NCI-H2029 (cell line): ENCODE measurements around the gene B3GALNT1.

Experiments used
- DNase-seq: peaks from one replicate; lab custom pipeline; 2025; lab: John Stamatoyannopoulos, UW

B3GALNT1 gene

DNA sequence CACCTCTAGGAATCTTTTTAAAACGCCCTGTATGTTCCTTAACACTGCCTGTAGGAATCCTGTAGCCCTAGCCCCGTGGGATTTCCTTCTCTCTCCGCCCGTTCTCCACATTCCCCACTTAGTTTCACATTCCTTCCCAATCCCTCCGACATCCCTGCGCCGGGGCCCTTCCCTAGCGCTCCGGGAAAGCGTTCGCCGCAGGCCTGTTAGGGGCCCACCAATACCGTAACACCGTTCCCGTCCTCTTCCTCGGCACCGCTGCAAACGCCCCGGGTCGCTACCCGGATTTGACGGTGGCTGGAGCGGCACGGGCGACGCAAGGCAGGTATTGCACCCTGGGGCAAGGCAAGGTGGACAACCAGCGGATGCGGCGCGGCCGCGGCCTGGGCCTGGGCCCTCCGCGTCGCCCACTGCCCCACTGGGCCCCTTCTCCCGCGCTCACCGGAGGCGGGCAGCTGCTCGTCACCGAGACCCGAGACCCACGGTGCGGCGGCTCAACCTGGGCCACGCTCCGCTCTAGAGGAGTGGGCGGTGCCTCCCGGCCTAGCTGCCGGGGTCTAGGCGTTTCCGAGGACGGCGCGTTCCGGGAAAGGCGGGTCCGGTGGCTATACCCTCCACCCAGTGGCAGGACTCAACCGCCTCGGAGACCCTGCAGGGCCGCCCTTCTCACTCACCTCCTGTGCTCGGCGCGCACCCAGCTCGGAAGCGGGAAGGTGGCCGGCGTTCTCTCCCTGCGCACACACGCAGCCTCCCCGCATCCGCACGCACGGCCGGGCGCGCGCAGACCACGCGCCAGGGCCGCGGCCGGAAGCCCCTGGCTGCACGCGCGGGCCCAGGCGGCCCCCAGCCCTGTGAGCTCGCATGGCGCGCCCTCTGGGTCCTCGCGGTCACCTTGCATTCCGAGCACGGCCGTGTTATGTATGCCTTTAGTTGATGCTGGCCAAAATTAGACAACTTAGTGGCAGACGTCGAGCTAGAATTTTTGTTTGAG is at the start of gene B3GALNT1:
TSS of gene B3GALNT1 (minus strand) at position 789 of the 991 bp plus-strand sequence. CDS start 18,595 bp downstream, outside the sequence.
- DNase-seq: no peak

- DNase-seq: no peak
Observed at GRCh38 chr3:161153480-161153879, 48.3 kb upstream of the B3GALNT1 start.

DNA sequence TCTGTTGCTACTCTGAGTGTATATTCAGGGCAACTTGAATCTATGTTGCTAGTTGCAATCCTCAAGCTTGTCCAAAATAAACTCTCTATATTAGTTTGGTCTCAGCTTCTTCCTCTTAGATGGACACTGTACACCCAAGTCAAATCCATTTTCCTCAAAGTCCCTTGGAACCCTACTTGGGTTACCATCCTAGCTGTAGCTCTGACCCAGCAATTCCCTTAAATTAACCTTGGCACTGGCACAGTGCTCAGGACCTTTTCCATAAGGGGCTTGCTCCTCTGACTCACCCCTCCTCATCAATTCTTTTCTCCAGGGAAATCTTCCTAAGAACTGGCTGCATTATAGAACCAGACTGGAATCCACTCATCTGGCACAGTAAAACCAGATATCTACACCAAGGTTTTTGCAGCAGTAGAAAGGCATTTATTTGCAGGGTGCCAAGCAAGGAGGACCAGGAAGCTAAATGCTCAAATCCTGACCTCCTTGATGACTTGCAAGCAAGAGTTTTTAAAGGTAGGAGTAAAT is 44.9 kb upstream of the B3GALNT1 start:
- no peak for DNase-seq

GRCh38 chr3:161149529-161149928 is 44.4 kb upstream of the B3GALNT1 start:
- DNase-seq: no peak

DNA sequence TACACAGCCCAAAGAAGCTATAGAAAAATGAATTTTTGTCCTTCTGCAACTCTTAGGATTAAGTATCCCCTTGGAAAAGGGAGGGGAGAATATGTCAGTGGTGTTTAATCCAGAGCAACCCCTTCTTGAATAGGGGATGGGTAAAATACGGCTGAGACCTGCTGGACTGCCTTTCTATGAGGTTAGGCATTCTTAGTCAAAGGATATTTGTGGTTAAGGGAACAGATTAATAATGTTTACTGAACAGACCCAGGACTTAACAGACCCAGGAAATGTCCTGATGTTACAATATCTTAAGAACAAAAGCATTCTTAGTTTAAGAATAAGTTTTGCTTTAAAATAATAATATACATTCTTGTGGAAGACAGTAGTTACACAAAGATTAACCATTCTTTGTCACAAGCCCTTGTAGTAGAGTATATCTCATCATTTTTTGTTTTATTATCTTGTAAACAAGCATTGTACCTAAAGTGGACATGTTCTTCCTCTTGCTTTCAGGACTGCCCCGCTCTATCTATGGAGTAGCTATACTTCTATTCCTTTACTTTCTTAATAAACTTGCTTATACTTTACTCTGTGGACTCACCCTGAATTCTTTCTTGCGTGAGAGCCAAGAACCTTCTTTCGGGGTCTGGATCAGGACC is 43.8 kb upstream of the B3GALNT1 start:
- DNase-seq: no peak

DNA sequence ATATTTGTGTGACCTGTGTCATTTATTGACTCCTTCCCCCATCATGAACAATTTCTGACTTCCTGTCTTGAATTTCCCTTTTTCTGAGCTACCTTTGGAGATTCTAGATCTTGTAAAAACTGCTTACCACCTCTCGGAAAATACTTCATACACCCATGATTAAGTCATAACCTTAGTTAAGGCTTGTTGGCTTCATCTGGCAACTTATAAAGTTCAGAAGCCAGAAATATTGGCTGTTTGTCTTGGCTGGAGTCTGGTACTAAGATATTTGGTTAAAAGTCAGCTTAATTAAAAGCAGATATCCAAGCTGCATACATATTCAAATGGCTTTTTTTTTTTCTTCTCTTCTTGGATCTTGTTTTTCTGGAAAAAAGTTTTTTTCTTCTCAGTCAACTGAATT is 37.3 kb upstream of the B3GALNT1 start:
- no peak for DNase-seq

DNA sequence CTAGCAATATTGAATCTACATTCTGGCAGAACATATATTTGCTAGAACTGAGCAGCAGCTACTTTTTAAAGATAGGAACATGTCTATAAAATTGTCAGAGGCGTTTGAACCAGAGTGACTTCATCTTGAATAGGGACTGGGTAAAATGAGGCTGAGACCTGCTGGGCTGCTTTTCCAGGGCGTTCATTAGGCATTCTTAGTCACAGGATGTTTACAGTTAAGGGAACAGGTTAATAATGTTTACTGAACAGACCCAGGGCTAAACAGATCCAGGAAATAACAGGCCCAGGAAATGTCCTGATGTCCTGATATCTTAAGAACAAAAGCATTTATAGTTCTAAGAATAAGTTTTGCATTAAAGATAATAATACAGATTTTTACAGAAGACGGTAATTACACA is 34.5 kb upstream of the B3GALNT1 start:
- no peak for DNase-seq

DNA sequence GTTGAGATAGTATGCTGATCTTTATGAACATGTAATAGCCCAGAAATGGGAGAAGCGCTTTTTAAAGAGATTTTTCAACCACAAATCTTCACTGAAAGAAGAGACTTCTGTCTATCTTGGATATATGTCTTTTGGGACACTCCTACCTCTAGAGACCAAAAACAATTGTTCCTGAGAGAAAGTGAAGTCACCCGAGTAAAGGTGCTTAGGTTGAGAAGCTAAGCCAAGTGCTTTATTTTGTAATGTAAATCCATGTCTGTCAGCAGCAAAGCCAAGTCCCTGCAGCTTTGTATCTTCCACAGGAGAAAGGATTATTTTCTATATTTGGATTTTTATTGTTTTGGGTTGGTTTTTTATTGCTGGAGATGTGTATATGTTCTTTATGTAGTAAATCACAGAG is 32.1 kb upstream of the B3GALNT1 start:
- no peak for DNase-seq

DNA sequence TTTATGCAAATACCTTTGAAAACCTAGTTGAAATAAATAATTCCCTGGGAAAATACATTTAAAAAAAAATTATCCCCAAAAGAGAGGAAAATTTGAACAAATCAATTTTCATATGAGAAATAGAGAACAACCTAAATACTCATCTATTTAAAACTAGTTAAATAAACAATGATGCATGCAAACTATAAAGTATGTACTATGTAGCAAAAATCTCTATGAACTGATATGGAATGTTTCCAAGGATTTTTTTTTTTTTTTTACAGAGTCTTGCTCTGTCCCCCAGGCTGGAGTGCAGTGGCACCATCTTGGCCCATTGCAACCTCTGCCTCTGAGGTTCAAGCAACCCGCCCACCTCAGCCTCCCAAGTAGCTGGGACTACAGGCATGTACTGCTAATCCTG is 27.2 kb upstream of the B3GALNT1 start:
- DNase-seq: no peak

GRCh38 chr3:161126495-161126894 is 21.3 kb upstream of the B3GALNT1 start:
- no peak for DNase-seq

DNA sequence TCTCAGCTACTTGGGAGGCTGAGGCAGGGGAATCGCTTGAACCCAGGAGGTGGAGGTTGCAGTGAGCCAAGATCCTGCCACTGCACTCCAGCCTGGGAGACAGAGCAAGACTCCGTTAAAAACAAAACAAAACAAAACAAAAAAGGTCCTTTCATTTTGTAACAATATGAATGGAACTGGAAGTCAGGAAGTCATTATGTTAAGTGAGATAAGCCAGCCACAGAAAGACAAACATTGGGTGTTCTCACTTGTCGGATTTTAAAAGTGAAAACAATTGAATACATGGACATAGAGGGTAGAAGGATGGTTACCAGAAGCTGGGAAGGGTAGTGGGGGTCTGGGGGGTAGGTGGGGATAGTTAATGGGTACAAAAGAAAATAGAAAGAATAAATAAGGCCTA is 12.5 kb upstream of the B3GALNT1 start:
- no peak for DNase-seq

GRCh38 chr3:161108840-161109239 is 3.7 kb upstream of the B3GALNT1 start:
- DNase-seq: no peak

DNA sequence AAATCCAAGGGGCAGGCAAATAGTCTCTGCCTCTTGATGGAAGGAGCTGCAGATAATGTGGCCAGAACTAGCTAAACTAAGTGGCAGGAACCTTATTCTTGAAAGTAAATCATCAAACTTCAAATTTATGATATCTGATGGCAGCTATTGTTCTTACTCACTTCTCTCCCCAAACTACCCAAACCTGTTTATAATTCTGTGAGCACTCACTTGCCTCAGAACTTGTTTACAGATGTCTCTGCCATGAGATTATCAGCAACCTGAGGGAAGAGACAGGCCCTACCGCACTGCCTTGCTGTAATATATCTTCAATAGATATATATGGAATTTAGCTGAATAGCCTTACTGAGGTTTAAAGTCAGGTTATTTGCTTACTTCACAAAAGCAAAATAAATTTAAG is 2.2 kb upstream of the B3GALNT1 start:
- no peak for DNase-seq

GRCh38 chr3:161103776-161104385 is 1.3 kb downstream of the B3GALNT1 start:
- no peak for DNase-seq

DNA sequence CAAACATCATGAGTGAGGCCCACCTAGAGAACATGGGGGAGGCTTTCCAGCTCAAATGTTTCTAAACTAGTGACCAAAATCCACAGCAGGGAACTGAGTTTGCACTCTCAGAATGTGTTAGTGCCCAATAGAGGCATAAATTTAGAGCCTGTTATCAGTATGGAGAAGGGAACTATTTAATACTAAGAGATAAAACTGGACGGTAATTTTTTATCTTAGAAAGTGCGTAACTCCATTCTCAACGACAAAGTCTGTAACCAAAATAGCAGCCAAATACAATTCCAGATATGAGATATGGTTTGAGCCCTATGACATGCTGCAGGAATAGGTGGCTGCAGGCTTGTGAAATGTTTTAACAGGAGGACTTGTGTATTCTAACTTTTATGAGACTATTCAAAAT is 3.5 kb downstream of the B3GALNT1 start:
- DNase-seq: no peak

GRCh38 chr3:161100994-161101393 is 4.2 kb downstream of the B3GALNT1 start:
- no peak for DNase-seq

- DNase-seq: no peak
Observed at GRCh38 chr3:161096771-161097367, 8.3 kb downstream of the B3GALNT1 start.

DNA sequence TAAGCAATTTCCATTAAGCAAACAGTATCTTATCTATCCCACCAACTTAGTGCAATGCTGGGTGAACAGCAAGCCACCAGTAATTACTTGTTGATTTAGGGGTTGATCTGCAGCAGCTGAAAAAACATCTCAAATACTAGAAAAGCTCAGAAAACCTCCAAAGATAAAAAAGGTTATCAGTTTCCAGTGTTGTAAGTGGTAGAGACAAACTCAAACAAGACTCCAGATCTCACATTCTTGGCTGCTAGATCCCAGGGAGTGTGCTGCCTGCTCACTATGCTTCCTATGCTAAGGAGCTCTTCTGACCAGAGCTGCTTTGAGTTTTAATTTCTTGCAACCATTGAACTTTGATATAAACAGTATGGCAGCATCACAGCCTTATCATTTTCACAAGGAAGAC is 11.3 kb downstream of the B3GALNT1 start:
- no peak for DNase-seq

GRCh38 chr3:161084277-161084676 is 20.9 kb downstream of the B3GALNT1 start:
- DNase-seq: no peak

DNA sequence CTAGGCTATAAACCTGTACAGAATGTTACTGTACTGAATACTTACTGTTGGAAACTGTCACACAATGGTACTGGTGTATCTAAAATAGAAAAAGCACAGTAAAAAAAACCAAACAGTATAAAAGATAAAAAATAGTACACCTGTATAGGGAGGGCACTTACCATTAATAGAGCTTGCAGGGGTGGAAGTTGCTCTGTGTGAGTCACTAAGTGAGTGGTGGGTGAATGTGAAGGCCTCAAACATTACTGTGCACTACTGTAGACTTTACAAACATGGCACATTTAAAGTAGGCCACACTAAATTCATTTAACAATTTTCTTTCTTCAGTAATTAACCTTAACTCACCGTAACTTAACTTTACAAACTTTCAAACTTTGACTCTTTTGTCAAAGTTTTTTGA is 22.0 kb downstream of the B3GALNT1 start:
- DNase-seq: no peak

DNA sequence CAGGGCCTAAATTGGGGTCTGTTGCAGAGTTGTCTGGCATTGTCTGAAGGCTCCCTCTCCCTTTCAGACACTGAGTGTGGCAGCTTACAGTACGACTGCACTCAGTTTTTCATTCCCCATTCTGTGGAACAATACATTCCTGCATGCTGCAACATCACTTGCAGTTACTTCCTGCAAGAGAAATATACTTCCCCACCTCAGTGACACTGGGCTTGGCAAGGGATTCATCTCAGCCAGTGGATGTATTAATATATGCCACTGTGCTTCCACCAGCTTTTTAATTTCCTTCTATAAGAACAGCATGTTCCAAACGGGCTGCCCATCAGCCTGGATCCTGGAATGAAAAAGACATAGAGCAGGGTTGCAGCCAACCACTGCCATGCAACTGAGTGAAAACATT is 23.1 kb downstream of the B3GALNT1 start:
- no peak for DNase-seq

DNA sequence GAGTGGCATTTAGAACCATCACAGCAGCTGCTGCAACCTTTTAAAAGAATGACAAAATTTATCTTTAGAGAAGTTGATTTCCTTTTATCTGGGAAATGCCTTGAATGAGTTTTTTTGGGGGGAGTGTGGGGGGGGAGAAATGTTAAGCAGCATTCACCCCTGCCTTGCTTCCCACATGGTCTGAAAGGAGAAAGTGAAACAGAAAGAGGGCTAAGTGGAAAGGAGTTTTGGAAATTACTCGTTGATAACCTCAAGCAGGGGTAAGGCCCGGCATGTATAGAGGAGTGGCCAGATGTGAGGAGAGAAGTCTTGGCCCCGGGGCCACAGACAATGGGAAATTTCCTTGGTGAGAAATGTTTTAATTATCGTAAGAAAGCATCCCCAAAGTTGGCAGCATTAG is 23.5 kb downstream of the B3GALNT1 start:
- DNase-seq: no peak
